Testis (tissue), 2 donors: ENCODE measurements around the gene RALGPS1.

Source experiments
- CTCF ChIP-seq, 3 experiments: fragments of 450-650 bp in 2 of 3; fragments of 200-600 bp in 1 of 3; sonication (generic) in 1 of 3; IDR thresholded peaks; one replicate each; pipeline ENCODE4 v1.5.1; 2016 to 2019; ENCODE audit warnings: antibody characterized with exemption in 3 of 3, mild to moderate bottlenecking in 2 of 3, moderate library complexity in 1 of 3
- POLR2A ChIP-seq: fragments of 450-650 bp; IDR thresholded peaks from one replicate; pipeline ENCODE4 v1.6.1; 2017; ENCODE audit warnings: antibody characterized with exemption, mild to moderate bottlenecking, moderate library complexity

GRCh38 chr9:127004946-127005769 lies 90.6 kb downstream of the RALGPS1 start:
- TF ChIP-seq CTCF (IDR thresholded peaks at IDR 0.05) = no peak
- no peak for TF ChIP-seq POLR2A
